ENCODE results near the gene PTPRG.

PTPRG gene

GRCh38 chr3:61618871-61619270 lies 57.5 kb downstream of the PTPRG start:
- DNase-seq, result no peak

DNA sequence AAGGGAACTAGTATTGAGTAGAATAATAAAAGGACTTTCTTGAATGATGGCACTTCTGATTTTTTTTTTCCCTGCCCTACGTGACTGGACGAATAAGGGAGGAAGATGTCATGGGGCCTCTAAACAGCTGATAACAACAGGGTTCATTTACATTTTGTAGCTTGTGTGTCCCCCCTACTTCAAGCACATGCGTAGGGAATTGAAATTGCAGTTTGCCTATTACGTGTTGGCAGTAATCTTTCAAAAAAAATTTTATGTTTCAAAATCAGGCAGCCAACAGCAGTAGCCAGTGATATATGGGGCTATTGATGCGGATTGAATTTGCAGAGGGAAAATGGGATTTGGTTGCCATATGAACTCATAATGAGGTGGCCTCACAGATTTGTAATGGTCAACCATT lies 58.7 kb downstream of the PTPRG start:
- no peak for DNase-seq

- DNase-seq, result no peak
Observed at GRCh38 chr3:61624300-61624699, 62.9 kb downstream of the PTPRG start.

DNA sequence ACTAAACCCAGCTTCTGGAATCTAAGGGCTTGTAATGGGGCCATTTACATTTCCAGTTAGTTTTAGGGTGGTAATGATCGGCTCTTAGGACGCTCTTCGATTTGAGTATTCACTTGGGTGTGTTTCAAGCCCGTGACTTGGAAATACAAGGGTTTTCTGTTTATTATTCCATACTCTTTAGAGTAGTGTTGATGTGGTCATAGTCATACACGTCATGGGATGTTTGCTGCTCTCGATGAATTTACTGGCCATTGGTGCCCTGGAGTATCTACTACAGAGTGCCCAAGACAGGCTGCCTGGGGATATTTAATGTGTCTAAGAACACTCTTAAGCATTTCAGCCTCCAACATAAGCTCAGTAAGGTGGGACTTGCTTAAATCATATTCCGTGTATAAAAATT lies 64.1 kb downstream of the PTPRG start:
- no peak for DNase-seq

DNA sequence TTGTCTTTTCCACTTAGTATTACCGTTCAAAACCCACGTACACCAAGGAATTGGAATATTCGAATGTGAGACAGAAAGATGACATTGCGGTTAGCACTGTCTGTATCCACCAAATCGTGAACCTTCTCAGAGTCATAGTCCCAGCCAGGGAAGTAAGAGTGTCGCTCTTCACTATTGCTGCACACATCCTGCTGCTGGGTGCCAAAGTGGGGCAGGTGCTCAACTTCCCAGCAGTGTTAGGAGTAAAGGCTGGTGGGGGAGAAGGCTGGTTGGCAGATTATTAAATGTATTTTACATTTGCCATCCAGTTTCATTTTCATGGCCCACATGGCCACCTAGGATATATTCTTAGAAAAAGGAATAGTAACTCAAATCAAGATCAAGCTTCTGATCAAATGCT lies 65.1 kb downstream of the PTPRG start:
- DNase-seq, result no peak

DNA sequence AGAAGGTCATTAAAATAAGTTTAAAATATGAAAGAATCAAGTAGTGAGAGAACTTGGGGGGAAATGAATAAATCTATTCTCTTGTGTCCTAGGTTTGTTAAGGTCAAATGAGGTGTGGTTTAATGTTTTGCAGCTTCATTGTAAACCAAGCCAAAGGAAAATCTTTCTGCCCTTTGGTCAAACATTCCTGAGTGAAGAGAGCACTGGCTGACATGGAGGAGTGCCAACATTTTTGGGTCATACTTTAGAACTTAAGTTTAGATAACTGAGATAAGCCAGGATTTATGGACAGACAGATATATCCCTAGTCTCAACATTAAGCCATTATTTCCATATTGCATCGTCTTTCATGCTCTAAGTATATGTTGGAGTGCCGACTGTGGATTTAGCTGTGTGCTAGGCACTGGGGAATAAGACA lies 66.4 kb downstream of the PTPRG start:
- DNase-seq, result no peak

GRCh38 chr3:61628636-61629035 lies 67.3 kb downstream of the PTPRG start:
- DNase-seq, result no peak

DNA sequence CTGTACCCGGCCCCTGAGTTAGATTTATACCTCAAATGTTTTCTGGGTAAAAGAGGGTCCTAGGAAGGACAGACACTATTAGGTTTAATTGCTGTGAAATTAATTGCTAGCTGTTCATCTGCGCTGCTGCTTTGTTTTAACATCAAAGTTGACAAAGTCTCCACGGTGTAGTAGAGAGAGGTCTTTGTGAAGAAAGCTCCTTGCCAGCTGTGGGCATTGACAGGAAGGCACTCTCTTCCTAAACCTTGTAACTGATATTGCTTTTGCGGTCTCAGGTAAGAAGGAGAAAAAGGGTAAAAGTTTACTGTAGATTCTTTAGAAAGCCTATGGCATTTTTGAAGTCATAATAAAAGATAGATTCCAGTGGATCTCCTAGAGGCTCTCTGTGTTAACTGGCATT lies 68.1 kb downstream of the PTPRG start:
- DNase-seq, result no peak

DNA sequence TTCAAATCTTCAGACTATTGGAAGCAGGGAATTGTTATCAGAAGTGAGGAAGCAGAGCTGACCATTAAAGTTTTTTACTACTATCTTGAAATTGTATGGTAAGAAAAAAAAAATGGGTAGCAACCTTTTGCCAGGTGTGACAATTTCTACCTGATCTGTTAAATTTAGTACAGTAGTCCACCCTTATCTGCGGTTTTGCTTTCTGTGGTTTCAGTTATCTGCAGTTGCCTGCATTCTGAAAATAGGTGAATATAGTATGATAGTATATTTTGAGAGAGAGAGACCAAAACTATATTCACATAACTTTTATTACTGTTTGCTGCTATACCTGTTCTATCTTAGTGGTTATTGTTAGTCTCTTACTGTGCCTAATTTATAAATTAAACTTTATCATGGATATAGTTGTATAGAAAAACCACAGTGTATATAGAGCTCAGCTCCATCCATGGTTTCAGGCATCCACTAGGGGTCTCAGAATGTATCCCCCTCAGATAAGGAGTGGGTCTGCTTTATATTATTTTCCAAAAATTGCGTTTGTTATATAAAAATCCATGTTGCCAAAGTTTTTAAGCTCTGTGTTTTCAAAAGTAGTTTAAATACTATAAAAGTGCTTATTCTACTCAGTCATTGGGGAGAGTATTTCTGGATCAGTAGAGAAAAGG lies 69.9 kb downstream of the PTPRG start:
- DNase-seq, result no peak

- DNase-seq, result no peak
Observed at GRCh38 chr3:61632568-61633175, 71.3 kb downstream of the PTPRG start.

- DNase-seq, result no peak
Observed at GRCh38 chr3:61634678-61635077, 73.3 kb downstream of the PTPRG start.

GRCh38 chr3:61637088-61638051 lies 76.0 kb downstream of the PTPRG start:
- DNase-seq, result no peak

GRCh38 chr3:61638741-61639140 lies 77.4 kb downstream of the PTPRG start:
- DNase-seq, result no peak

DNA sequence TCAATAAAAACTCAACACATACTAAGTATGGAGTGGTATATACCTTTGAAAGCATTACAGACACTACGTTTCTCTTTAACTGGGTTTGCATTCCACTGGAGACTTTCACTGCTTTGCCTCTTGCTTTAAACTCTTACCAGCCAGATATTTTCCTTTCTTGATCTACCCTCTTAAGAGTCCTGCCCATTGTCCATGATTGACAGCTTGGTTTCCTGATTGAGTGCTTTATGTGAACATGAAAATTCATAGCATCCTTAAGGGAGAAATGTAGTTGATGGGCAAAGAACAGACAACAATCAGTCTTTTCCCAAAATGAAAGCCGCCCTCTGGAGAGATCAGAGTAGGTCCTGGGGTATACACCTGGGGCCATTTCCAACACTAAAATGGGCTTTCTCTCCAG lies 78.6 kb downstream of the PTPRG start:
- no peak for DNase-seq

- DNase-seq, result no peak
Observed at GRCh38 chr3:61645148-61645547, 83.8 kb downstream of the PTPRG start.

- DNase-seq, result no peak
Observed at GRCh38 chr3:61646360-61646759, 85.0 kb downstream of the PTPRG start.

DNA sequence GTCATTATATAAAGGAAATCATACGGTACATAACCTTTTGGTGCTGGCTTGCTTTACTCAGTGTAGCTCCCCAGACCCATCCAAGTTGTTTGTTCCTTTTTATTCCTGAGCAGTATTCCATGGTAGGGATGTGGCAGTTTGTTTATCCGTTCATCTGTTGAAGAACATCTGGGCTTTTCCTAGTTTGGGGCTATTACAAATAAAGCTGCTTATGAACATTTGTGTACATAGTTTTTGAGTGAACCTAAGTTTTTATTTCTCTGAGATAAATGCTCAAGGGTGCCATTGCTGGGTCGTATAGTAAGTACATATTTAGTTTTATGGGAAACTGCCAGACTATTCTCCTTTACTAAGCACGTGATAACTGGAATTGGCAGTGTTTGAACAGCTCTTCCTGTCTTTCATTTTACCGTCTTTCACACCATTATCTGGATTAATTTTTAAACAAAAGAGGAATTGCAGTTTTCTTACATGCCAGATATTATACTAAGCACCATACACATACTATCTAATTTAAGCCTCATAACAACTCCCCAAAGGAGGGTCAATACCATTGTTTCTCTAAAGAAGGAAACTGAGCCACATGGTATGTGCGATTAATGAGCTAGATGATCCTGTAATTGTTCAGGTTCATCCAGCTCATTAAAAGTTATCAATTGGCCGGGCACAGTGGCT lies 85.6 kb downstream of the PTPRG start:
- DNase-seq, result no peak

DNA sequence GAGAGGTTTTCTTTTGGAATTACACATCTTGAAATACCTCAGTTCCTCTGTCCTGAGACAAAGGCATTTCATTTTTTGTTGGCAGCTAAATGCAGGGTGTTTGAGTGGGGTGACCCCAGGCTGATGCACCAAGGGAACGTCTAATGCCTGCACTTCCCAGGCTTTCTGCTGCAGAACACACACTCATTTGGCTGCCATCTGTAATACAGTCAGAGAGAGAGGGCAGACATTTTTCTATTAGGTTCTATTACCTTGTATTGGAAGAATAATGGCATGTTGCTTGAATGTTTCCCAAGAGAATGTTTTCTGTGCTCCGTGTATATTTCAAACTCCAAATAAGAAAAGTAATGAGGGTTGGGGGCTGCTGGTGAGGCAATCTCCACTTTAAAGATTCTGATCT lies 87.1 kb downstream of the PTPRG start:
- DNase-seq, result no peak

DNA sequence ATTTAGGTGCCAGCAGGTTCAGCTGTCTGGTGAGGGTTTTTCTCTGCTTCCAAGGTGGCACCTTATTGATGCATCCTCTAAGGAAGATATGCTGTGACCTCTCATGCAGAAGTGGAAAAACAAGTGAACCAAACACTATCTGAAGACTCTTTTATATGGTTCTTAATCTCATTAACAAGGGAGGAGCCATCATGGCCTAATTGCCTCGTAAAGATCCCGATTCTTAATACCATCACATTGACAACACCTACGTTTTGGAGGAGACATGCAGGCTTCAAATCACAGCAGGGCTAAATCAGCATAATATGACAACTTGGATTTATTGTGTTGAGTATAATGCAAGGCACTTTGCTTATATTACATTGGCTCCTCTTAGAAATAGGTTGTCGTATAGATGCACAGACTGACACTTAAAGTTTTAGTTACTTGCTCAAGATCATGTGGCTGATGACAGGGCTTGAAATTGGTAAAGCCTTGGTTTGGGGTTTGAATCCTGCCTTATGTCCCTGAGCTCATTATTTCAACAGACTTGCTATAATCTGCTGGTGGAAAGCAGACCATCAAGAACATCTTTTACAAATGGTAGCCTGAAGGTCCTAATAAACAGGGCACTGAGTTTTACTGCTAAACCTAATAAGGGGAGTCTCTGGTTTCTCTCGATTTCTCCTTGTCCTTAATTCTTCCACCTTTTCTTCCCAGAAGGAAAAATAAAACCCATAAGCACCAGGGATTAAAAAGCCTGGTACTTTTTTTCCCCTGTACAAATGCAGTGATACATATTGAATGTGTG lies 88.2 kb downstream of the PTPRG start:
- no peak for DNase-seq

DNA sequence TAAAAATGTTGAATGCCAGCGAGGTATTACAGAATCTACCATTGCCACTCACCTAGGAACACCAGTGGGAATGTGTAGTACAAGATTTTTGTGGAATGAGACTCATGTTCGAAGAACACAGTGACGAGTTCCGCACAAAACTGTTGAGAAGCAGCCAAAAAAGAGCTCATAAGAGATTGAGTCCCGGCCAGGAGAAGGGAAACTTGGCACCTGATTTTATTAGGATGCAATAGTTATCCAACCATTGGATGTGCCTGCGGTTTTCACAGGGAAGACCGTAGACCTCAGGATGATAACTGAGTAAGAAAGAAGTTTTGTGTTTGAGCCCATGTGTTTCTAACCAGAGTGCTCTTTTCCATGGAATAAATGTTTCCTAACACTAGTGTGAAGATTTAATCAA lies 88.9 kb downstream of the PTPRG start:
- DNase-seq, result peak in 1 of 14 donors; percentile 14

DNA sequence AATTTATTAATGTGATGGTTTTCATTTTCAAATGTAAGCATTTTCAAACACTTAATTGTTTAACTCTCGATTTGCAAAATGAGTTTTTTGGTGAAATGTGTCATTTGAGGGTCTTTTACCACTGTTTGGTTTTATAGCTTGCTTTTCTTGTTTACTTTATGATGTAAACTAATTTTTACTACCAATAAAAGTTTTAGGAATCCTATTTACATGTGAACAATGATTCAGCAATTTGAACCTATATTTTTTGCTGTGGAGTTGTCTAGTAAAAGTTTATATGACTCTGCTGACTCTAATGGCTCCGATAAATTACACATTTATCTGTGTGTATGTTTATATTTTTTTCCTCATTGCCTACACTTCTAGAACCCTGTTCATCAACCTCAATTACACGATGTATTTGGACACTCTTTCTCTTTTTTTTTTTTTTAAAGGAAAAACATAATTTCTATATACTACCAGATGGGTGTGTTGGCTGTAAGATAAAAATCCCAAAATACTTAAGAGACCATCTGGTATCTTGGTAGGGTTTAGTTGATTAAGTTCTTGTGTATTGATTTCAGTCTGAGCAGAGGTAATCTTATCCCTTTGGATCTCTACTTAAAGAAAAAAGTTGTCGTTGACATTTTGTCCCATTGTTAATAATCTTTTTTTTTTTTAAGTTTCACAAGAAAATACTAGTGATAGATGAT lies 89.5 kb downstream of the PTPRG start:
- DNase-seq, result no peak
